HG03571 (cell line): ENCODE results near the gene SNX3.

Experiments used
- ATAC-seq: cut with Tn5 transposase; IDR thresholded peaks from one replicate; pipeline ENCODE4 v1.9.1; 2021; ENCODE audit not compliant: unreplicated experiment

The SNX3 gene

DNA sequence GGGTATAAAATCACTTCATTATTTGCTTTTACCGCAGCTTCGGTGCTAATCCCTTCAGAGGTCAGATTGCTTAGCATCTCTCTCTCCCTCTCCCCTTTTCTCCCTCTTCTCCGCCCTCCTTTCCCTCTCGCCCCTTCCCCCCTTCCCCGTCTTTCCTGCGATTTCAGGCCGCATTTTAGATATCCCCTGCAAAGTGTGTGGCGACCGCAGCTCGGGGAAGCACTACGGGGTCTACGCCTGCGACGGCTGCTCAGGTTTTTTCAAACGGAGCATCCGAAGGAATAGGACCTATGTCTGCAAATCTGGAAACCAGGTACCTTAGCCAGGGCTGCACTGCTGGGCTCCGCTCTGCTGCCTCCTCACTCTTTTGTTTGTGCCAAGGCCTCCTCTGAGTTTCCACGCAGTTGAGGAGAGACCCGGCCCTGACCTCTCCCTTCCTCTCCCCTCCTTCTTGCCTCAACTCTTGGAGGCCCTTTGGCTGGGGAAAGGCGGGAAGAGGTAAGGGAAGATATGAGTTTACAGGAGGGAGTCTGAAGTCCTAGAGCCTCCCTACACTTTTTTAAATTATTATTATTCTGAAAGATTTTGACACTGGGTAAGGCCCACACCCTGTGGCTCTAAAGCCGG, 89.4 kb downstream of the SNX3 start:
- no peak for ATAC-seq

DNA sequence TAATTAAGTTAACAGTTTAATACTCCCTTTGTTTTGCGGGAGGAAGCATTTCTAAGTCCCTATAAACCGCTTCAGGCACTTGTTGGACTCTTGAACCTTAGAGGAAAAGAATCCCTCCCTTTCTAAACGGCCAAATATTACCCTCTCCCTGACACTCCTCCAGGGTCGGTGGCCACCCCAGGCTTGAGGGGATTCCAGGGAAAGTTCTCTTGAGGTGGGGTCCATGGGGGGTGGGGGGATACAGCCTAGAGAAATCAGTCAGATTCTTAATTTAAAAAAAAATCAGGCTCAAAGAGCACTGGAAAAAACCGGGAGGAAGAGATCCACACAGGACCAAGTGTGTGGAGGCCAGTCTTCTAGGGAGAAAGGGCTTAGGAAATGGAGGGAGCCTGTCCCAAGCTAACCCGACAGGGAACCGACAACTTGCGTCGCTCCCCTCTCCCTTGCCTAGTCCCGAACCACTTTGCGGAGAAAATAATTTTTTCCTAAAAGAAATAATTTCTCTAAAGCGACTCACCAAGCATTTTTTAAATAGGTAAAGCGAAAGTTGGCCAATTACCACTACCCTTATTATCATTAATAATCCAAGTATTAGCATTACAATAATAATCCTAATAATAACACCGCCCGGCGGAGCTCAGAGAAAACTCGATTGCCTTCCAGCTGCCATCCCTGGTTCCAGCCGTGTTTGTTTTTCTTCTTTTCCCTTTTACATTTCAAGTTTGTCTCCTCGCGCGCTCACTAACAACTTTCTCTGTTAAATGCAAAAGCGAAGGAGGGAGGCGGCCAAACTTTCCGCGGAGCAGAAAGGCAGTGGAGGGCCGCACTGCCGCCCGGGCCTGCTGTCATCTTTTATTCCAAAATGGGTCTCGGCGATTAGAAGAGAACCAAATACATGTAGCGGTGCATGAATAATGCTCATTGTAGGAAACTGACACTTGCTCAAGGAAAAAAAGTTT, 90.2 kb downstream of the SNX3 start:
- no peak for ATAC-seq

DNA sequence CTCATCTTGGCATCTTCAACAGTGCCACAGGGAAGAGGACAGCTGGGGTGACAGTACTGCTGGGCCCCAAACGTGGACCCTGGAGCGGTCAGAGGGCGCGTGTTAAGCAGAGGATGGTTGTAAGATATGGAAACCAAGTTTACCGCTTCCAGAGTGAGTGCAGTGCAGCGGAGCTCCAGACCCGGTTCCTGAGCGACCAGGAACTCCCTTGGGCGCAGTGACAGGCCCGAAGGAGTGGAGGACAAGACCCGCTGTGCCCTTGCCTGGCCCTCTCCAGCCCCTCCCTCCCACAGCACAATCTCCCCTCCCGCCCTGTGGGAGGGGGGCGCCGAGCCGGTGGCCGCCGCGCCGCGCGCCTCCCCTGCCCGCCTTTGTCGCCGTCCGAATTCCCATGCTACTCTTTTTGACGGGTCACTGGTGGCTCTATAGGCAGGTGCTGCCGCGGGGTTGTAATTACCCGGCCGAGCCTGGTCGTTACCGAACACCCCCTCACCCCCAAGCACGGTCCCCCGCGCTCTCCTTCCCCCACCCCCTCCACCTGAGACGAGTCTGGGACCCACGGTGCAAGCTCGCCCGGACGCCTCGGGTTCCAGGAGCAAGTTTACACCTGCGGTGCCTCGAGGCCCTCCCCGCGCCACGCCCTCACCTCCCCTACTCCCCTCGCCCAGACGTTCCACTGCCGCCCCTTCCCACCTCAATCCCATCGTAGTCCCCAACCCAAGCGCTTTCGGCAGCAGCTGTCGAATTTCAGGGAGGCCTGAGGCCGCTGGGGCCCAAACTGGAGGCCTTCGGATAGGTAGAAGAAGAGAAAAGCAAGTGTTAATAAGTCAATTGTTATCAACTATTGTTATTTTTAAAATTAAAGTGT, 91.1 kb downstream of the SNX3 start:
- no peak for ATAC-seq

DNA sequence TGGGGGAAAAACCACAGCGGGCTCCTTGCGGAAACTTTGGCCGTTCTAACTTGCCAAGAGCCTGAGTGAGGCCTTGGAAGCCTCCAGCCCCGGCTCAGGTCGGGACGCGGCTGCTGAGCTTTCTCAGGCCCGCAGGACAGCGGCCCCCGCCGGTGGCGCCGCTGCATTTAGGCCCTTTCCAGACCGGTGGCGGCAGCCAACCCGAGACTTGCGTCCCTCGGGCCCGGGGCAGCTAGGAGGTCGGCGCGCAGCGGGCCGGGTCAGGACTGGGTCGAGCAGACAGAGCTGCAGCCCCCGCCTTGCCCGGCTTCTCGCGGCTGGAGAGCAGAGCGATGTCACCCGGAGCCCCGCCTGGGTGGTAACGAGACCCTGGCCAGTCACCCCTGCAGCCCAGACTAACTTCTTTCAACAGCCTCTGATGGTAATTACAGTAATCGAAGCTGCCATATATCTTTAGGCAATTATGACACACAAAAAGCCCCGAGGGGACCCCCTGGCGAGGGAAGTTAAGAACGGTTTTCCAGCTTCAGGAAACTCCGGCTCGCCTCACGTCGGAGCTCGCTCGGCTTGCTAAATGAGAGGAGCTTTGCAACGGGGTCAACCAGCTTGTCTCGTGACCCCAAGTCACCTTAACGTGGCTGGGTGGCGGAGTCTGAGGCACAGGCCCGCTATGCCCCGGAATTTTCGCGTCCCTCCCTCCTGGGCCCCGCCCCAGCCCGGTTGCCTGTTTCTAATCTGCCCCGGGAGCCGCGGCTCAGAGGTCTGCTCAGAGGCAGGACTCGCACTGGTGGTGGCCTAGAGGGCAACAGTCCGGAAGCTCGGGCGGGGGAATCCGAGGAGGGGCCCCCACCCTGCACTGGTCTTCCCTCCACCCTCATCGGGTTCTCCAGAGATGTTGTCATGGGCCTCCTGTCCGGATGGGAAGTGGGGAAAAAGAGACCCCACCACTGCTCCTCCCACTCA, 92.1 kb downstream of the SNX3 start:
- ATAC-seq: no peak

DNA sequence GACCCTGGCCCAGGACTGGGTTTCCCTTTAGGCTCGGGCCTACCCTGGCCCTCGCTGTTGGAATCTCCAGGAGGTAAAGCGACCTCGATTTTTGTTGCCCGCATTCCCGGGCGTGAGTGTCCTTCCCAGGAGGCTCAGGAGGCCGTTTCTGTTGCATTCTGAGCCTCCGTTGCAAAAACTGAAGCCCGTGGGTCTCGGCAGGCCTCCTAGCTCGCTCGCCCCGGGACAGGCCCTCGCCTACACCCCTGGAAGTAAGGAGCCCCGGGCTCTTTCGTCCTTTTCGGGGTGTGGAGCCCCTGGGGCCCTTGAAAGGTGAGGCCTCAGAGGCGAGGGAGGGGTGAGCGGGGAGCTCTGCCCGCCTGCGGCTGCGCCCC, 92.8 kb downstream of the SNX3 start:
- no peak for ATAC-seq

DNA sequence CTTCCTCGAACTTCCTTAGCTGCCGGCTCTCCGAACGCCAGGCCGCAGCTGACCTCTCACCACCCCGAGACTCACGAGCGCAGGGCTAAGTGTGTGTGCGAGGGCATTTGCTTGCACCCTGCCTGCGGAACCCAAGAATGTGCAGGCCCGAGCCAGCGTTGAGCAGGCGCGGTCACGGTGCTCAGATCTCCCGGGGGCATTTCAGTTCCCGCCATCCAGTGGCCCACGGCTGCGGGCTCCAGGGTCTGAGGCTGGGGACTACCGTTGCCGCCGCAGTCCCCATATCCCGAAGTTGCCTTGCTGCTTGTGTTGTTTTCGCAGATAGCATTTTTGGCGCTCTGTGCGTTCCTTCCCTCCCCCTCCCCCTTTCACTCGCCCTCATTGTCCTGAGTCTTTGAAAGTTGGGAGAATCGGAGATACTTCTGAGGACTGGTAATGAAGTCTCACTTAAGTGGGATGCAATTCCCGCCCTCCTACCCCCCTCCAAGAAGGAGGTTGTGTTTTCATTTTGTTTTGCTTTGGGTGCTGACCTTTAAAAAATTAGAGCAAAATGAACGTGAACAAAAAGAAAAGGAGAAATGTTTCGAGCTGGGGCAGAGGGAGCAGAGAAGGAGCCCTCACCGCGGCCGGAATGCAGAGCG, 93.3 kb downstream of the SNX3 start:
- ATAC-seq: no peak

DNA sequence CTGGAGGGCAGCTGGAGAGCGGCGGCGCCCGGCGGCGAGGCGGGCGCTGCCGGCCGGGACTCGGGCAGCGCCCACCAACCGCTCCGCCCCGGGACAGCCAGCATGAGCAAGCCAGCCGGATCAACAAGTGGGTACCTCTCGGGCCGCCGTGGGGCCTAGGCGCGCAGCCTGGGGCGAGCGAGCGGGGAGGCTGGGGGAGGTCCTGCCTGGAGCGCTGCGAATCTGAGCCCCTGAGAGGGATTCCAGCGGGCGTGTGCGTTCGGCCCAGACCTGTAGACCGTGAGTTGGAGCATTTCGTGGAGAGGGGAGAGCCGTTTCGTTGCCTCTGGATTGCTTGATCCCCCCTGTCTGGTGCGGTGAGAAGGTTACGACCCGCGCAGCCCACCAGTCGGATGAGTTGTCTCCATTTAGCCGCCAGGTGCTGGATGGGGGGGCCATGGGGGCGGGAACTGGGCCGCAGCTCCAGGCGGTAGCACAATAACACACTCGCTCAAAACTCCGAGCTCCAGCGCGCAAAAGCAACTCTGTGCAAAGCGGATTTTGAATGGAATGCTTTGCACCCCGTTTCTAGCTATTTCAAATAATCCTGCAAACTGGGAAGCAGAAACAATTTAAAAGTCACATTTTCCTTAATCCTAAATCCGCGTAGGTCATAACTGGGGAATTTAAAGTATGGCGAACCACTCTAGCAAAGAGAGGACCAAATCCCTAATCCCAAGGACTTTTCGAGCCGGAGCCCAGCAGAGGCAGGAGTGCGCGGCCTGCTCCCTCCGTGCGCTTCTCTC, 94.0 kb downstream of the SNX3 start:
- ATAC-seq: no peak

DNA sequence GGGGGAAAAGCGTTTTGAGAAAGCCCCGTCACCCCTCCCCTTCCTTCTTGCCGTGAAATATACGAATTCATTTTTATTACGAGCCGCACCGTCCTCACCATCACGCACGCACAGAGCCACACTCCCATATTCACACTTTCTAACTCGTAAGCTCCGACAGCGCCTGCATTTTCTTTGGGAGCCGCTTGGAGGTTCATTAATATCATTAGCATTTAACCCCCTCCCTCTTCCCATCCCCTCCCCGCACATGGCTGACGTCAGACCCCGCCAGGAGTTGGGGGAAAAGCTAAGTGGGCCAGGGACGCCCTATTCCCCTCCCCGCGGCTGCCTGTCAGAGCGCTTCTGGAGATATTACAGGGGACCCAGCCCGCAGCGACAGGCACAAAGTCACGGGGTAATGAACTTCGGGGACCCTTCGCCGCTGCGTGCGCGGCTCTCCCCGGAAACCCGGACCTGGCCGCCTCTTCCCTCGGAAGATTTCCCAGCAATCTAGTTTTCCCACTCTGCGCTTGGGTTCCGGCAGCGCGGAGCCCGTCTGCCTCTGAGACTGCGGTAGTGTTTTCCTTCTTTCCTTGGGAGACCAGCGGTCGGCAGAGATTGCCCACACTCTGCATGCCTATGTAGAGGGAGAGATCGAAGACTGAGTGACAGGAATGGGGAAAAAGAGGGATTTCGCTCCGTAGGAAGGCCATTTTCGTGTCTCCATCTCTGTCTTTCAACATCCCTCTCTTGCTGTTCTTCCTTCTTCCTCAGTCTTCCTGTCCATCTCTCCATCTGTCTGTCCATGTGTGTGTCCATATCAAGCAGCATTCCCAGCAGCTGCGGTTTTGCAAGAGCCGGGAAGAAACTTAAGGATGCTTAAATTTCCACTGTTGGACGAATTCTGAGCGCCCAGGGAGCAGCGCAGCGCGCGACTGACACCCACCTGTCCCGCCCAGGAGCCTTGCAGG, 94.9 kb downstream of the SNX3 start, which contains the start of gene NR2E1:
Gene NR2E1 (plus strand): TSS at position 309 of the 950 bp plus-strand sequence. CDS start 744 bp downstream, outside the sequence.
- ATAC-seq: no peak

DNA sequence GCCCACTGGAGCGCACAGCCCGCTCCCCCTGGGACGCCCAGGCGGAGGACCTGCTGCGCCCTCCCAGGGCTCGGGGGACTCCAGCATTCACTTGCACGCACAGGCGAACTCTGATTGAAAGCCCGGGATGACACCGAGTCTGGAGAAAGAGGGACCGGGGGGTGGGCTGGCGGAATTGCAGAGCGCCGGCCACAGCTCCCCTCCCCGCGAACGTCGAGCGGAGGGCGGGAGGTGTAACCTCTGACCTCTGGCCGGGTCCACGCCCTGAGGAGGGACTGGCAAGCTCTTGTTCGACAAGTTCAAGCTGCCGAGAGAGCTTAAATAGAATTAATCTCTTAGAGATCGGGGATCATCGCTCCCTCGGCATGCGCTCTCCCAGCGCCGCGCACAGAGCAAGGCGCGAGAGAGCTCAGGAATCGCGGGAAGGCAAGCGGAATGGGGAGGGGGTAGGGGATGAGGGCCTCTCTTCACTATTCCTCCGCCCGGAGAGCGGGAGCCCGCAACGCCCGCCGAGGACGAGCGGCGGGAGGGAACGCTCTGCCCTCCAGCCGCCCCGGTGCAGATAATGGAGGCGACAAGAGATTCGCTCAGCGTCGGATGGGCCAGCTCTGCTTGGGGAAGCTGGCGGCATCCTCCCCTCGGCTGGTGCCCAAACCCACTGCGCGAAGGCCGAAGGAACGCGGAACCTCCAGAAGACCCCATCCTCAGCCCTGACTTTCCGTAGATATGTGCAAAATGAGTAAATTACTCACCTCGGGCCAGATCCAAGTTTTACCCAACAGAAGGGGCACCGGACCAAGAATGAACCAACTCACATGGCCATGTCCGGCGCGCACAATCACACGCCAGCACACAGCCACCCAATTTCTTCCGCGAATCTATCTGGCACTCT, 95.8 kb downstream of the SNX3 start:
- ATAC-seq: no peak

DNA sequence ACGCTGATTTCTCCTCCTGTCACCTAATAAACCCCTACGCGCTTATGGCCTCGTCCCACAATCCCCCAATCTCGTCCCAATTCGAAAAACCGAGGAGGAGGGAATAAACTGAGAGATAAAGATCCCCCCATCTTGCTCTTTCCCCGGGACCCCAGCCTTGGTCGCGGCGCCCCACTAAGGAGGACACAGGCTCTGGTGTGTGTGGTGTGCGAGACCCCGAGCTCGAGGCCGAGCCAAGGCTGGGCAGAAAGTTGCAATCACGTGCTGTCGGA, 96.4 kb downstream of the SNX3 start:
- ATAC-seq: no peak

DNA sequence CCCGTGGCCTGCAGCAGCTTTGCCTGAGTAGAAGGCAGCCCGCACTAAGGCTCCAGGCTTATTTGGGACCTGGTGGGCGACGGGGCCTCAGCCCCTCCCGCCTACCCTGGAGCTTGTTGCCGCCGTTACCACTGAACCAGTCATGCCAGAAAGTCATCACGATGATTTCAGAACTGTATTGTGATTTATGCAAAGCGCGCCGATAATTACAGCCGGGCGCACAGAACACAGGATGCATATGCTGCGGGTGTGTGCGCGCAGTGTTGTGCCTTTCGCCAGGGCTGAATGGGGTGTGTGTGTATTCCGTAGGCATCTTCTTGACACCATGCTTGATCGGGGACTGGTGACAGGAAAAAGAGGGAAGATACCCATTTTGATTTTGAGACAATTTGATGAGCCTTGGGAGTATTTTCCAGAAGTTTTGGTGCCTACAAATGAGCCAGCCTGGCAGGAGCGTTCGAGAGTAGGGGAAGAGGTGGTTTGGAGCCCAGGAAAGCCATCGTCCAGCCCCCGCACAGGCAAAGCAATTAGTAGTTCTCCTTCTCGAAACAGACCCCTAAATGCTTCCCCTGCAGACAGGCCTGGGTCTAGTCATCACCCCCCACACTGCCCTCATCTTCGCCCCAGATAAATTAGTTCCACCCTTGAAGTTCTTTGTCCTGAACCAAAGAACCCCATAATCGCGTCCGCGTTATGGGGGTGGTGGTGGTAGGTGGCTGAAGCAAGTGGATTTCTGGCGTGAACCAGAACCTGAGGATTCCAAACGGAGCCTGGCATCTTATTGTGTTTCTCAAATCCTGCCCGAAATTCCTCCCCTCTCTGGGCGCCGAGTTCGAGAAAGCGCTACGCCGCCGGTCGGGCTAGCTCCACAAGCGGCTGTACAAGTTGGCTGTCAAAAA, 96.9 kb downstream of the SNX3 start:
- no peak for ATAC-seq

DNA sequence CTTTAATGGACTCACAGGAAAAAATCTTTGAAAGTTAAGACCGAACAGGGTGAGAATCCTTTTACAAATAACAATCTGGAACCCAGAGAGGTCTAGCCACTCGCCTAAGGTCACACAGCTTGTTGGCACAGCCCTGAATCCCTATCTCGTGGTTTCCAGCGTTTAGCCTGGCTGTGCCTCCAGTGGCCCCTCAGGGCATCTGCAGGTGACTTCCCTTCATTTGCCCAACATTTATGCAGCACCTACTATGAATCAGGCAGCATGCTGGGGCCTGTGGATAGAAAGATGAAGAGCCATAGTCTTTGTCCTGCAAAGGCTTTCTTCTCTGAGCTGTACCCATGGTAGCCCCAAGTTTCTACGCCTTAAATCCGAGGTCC, 97.6 kb downstream of the SNX3 start:
- ATAC-seq: no peak

DNA sequence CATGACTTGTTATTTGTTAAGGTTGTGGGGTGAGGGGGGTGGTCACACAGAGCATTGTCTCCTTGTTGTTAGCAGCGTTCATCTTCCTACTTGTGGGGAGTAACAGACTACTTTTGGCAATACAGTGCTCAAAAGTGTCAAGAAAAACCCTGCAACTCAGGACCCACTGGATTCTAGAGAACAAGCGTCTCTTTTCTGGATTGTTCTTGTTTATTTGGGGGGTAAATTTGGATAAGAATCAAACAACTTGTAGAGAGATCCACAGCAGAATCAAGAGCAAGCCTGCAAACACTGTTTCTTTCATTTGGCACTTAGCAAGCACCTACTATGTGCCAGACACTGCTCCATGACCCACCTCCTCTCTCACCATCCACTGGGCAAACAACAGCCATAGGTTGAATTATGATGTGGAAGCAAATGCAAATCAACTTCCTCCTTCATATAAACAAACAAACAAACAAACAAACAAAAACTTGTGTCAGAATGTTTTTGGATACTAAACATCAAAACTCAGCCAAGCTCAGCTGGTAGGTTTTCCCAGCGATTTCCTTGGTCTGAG, 99.0 kb downstream of the SNX3 start:
- no peak for ATAC-seq
